ENCODE results near the gene CEP95.
"Not testable (repeated sequence)": the region's sequence is repeated elsewhere in the genome, so short reads cannot be mapped to it uniquely, and the experiment has no call there.

CEP95 gene

DNA sequence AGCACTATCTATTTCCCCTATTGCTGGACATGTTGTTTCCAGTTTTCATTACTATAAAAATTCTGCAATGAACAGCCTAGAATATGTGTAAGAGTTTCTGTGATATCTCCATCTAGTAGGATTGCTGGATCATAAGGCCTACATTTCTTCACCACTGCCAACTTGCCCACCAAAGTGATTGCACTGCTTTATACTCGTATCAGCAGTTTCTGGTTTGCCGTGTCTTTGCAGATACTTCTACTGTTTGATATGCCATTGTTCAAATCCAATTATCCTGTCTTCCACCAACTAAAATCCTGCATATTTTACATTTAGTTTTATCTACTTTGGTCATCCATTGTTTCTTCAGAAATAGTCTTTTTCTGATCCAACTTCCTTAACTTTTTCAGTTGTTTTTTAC, 21.1 kb downstream of the CEP95 start:
- no peak for DNase-seq

DNA sequence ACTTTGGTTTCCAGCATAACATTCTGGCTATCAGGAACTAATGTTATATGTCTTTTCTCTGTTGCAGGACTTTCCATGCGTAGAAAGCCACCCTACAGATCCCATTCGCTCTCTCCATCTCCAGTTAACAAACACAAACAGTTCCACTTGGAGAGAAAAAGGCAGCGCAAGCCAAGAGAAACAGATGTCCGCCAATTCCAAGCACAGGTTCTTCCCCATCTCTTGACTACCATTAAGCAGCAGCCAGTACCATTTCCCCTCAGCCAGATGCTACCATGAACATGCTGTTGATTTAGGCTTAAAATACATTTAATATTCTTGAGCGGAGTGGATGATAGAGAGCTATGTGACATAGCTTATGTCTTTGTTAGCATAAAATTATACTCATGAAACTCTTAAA, 22.4 kb downstream of the CEP95 start:
- no peak for DNase-seq

DNA sequence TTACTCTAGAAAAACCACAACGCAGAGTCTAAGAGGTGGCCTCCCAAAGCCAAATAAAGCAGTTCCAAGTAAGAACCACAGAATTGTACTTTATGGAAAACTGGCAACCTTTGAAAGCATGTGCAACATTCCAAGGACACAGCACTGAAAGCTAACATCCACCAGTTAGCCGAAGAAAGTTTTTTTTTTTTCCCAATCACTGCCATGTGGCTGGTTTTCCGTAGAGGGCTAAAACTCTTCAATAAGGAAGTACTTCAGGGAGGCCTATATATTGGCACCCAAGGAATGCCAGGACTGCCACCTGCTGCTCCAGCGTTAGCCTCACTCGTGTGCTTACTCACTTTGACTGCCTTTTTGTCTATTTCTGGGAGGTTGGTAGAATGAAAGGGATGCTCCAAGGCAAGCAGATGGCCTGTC, 25.2 kb downstream of the CEP95 start:
- no peak for DNase-seq

DNA sequence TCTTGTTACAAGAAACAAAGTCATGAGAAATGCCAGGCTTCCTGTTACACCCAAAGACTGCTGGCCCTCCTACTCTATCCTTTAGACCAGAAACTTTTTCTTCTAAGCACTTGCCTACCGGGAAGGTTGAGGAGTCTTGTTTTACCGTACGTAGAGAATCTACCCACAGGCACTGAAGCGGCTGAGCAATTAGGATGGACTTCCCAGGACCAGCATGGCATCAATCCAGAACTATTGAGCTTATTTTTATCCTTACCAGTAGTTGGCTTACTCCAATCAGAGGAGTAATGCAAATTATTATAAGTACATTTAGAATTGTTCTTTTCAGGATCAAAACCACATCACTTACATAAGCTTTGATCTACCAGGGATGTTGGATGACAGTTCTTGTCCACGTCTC, 25.6 kb downstream of the CEP95 start:
- no peak for DNase-seq

DNA sequence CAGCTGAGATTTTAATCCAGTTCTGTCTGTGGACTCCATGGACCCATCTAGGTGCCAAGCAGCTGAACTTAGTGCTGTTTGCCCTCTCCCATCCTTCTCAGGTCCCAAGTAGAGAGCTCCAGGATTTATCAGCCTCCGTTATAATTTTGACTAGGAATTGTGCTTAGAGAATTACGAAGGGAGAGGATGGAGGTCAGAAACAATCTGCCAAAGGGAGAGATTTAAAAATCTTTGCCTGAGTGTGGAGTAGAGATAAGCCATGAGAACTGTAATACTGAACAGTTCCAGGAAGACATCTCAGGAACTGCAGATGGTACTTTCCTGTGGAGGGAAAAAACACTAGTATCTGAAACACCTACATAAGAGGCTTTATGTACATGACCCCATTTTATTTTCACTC, 27.0 kb downstream of the CEP95 start:
- no peak for DNase-seq

DNA sequence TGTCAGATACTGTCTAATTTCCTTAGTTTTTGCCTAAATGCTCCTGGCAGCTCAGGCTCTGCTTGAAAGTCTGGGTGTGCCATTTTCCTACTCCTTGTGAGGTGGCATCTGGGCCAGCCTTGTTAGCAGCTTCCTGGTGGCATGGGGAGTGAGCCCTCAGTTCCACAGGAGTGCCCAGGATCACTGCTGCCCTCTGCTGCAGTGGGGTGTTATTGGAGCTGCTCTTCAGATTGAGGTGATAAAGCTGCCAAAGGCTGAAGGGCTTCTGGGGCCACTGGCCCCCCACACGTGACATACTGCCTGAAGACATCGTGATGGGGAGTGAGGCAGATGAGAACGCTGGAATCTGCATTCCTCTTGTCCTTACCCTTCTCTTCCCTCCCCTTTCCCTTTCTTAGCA, 27.4 kb downstream of the CEP95 start:
- no peak for DNase-seq

DNA sequence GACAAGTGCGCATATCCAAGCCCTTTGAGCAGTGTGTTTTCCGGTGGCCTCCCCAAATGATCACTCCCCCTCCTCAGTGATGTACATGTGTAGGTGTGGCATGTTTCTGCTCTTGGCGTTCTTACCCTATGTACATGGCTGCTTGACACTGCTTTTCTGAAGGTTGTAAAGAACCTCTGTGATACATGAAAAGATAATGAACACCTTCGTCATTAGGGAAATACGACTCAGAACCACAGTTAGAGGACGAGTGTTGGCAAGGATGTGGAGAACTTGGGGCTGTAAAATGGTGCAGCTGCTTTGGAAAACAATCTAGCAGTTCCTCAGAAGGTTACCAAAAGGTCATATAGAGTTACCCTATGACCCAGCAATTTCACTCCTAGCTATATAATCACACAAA, 28.6 kb downstream of the CEP95 start:
- DNase-seq = no peak

DNA sequence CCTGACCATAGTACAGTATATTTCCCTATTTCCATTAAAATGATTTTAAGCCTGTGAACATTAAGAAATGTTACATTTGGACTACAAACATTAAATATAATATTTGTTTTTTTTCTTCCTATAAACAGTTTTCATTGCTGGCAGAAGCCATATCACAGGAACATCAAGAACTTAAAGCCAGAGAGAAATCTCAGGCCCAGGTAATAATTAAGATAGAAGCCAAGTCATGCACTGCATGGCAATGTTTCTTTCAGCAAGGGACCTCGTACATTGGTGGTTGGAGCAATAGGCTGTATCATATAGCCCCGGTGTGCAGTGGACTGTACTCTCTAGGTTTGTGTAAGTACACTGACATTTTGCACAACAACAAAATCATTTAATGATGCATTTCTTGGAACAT, 30.1 kb downstream of the CEP95 start:
- no peak for DNase-seq

DNA sequence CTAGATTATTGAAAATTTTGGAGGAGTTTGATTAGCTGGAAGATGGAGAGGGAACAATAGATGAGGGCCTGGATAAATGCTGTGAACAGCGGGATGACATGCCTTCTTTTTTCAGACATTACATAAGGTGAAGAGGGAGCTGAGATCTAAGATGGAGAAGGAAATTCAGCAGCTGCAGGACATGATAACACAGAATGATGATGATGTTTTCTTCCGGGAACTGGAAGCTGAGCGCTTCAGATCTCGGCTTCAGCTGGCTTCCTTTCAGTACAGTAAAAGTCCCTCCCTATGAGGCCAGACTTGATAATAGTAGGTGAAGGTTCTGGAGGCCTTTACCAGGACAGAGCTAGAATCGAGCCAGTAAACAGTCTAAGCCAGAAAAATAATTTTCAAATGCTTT, 30.7 kb downstream of the CEP95 start:
- no peak for DNase-seq

DNA sequence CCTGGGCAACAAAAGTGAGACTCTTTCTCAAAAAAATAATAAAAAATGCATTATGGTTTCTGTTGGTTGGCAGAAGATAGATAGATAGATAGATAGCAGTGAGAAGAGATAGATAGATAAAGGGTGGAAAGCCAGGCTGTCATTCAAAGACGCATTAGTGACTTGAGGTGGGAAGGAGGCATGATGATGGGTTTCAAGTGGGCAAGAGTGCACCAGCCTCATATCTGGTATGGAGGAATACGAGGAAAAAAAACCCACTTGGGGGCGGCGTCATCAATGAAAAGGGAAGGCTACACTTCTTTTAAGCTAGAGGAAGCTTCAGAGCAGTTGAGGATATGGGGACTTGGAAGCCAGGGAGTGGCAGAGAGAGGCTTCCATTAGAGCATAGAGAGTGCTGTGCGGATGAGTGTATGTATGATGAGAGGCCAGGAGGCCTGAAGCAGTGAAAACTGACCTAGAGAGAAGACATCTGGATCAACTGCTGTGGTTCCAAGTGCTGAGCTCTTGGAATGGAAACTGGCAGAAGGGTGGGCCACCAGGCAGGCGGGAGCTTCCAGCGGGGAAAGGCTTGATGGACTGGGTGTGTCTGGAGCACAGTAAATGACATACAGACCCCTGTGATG, 31.8 kb downstream of the CEP95 start:
- no peak for DNase-seq

DNA sequence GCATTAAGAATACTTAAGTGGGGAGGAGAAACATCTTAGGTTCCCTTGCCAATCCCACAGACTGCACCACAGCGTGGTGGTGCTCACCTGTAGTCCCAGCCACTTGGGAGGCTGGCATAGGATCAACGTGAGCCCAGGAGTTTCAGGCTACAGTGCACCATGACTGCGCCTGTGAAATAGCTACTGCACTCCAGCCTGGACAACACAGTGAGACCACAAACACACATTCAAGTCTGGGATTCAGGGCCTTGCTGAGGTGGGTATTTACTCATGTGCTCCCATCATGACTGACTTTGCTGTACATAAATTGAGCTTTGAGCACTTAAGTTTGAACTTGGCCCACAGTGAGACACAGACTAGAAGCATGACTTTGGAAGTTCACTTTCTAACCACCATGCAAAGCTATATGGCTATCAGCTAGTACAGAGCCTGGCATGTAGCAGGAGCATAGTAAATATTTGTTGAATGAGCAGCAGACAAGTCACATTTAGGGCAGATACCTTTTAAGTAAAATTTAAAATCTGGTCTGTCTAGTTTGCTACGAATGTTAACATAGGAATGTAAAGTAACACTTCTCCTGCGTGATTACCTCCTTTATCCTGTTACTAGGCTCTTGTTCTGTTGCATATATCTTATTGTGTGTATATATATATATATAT, 33.5 kb downstream of the CEP95 start:
- DNase-seq = no peak

DNA sequence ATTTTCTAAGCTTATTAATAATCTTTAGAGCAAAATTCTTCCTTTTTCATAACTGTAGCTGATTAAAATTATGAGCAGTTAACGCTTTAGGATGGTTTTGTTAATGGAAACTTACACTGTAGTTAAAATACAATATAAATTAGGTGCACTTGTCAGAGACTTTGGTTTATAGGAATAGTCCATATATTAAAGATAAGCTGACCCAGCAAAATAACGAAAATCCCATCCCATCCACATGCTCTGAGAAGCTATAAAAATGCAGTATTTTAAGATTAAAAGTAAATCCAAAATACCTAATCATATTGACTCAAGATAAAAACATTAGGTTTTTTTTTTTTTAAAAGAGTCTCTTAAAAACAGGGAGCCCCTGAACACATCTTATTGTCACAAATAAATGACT, 38.0 kb downstream of the CEP95 start:
- DNase-seq = no peak

DNA sequence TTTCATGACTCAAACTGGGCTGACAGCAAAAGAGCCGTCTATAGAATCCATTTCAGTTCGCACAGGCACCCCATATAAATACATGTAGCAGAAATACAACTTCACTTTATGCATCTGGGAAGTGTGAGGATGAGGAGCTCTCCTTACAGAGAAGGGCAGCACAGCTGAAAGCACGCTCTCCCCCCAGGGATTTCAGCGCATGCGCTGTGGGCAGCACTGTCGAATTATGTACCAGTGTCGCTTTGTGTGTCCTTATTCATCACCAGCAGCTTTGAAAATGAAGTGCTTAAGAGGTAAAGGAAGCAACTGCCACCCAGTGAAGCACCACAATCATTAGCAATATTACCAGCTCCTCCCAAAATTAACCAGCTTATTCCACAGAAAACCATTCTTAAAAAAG, 39.9 kb downstream of the CEP95 start:
- DNase-seq = no peak

DNA sequence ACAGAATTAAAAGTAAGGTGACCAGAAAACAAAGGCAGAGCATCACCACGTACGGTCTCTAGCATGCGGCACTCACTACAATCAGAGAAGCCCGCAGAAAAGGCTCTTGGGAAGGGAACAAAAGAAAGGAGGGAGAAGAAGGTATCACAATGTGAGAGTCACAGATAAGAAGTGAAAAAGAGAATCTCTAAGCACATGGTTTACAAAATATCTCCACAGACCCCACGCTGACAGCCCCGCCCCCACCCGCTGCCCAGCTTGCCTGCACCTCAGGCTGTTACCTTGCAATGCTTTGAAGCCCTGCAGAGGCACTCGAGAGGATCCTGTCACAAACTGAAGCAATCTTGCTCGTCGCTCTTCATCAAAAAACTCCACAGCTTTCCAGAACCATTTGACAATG, 40.5 kb downstream of the CEP95 start:
- DNase-seq = no peak

DNA sequence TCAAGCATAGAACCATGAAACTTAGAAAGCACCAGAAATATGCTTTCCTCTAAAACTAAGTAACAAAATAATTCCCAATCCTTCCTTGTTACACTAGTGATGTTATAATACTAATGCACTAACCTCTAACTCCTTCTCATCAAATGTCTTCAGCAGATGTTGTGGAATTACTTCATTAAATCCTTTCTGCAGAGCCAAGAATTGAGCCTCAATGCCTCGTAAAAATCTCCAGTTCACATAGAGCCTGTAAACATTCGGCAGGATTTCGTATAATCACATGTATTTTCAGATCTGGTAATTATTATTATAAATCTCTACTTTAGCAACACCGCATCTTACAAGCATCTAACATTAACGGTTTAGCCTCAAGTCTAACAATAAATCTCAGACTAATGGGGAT, 44.7 kb downstream of the CEP95 start:
- DNase-seq = no peak

DNA sequence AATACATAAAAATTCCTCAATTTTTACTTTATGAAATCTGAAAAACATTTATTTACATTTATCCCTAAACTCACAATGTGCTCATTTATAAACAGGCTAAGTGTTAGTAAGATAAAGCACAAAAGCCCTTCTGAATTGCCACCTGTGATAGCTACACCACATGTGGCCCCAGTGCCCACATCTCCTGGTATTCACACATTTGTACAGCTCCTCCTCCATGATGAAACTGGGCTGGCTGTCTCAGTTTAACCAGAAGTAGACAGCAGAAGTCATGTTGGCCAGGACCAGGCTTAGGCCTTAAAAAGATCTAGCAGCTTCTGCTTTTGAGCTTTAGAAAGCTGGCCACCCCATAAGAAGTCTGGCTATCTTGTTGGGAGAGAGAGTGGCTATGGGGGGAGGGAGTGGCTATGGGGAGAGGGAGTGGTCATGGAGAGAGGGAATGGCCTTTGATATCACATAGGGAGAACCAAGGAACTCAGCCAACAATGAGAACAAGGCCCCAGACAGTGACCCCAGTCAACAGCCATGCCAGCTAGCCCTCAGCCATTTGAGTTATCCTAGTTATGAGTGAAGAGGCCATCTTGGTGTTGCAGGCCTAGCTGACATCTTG, 47.4 kb downstream of the CEP95 start:
- DNase-seq = no peak

DNA sequence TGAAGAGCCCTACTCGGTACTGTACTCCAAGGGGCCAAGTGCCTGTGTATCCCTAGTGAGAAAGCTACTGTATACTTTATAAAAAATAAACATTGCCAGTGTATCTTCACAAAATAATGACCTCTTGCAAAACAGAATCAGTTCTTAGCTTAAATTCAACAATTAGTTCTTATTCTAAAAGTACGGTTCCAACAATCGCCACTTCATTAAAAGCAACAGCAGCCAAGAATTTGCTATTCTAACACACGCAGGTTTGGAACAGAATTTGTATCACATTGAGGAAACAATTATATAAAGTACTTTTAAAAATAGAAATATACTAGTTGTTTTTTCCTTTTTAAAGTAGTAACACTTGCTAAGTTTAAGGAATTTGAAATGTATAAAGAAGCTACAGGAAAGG, 48.5 kb downstream of the CEP95 start:
- no peak for DNase-seq

DNA sequence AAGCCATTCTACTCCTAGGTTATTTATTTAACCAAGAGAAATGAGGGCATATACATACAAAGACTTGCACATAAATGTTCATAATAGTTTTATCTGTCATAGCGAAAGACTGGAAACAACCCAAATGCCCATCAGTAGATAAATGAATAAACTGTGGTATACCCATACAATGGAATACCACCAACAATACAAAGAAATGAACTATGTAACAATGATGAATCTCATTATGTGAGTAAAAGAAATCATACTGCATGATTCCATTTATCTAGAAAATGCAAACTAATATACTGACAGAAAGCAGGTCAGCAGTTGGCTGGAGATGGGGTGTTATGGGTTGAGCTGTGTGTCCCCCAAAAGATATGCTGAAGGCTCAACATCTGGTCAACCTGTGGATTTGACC, 57.3 kb downstream of the CEP95 start:
- DNase-seq = no peak

DNA sequence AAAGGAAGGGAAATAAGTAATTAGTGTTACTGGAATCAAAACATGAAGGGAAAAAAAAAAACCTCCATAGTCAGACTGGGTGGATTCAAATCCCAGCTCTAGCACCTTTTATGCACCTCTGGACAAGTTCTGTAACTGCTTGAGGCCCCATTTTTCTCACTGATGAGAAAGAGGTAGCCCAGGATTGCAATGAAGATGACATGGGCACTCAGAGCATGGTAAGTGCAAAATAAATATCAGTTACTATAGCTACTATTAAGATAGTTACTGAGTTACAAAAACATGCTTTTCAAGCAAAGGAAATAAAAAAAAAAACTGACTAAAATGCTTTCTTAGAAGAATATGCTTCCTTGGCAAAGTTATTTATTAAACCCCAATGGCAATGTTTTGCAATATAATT, 58.8 kb downstream of the CEP95 start:
- DNase-seq = no peak

DNA sequence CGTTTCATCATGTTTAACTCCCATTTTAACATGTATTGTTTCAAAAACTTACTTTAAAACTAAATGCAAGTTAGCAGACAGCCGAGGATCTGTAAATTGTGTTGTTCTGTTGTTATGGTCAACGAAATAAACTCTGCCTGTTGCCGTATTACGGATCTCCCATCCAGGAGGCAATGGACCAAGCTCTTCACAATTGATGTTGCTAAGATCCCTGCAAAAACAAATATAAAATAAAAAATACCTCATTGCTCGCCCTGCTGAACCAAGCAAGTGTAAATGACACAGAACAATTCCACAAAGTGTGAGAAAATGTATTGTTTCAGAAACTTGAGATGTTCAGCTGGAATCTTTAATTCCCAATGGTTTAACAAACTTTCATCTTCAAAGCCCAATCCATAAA, 65.0 kb downstream of the CEP95 start:
- DNase-seq = no peak

DNA sequence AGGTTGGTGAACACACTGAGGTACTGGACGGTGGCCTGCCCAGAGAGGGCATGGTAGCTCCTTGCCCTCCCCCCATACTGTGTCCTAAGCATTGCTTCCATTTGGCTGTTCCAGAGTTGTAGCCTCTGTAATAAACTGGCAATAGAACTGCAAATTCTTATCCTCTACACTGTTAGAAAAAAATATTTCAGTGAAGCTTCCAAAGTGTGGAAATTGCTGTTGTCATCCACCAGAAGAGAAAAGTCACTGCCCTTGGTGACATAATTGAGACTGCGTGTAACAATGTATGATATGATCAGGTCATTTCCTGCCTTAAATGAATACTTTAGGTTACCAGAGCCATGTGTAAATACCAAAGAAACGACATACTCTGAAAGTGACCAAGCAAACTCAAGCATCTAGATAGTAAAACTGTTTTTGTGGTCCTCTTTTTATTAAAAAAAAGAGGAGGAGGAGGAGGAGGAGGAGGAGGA, 65.9 kb downstream of the CEP95 start:
- DNase-seq = no peak

DNA sequence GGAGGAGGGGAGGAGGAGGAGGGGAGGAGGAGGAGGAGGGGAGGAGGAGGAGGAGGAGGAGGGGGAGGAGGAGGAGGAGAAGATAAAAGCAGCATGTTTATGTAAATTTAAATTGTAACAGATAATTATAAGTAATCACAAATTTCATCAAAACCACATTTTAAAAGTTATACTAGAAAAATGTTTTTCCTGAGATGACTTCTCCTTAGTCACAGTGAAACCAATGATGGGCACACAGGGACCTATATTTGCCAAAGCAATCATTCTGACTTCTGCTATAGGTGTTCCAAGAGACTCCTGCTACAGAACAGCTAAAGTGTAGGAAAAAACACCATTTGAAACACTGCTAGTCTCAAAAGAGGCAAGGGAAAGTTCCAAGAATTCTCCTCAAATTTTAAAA, 66.4 kb downstream of the CEP95 start:
- DNase-seq = no peak

DNA sequence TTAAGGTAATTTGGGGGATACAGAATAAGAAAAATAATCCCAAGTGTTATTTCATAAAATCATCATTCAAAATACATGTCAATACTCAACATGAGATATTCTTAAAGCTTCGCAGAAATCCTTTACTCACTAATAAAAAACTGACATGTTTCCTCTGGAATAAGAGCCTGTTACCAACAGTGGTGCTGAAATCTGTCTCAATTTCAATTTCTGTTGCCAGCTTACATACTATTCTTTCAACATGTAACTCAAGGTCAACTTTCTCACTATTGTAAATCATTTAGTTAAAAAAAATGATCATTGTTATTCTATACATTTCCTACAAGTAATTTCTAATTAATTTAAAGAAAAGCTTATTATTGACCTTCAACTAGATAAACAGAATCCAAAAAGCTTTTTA, 67.9 kb downstream of the CEP95 start:
- DNase-seq = no peak

DNA sequence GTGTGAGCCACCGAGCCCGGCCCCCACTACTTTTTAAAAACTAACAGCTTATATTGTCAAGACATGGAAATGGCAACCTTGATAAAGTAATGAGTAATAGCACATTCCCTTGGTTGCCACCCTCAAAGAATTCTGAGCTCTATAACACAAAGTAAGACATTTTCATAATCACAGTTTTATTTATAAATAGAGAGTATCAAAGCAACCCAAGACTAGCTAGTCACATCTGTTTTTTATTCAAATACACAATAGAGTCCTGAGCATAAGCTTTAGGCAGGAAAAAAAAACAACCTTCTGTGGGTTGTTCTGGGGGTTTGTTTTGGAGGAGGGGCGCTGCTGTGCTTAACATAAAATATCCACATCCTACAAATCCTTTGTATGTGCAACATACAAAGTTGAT, 68.7 kb downstream of the CEP95 start:
- DNase-seq = no peak

DNA sequence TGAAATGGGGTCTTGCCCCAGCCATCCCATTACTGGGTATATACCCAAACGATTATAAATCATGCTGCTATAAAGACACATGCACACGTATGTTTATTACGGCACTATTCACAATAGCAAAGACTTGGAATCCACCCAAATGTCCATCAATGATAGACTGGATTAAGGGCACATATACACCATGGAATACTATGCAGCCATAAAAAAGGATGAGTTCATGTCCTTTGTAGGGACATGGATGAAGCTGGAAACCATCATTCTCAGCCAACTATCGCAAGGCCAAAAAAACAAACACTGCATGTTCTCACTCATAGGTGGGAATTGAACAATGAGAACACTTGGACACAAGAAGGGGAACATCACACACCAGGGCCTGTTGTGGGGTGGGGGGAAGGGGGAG, 70.2 kb downstream of the CEP95 start:
- DNase-seq = not testable (repeated sequence)

Data from activated gamma-delta T cell treated with Interleukin-2 at 50 U/mL for 16 hours (primary cell).